HepG2 (cell line): ENCODE measurements around the gene FGFR2. TPM values are rescaled to one million over a fixed set of nuclear protein-coding genes. Genes with fewer than 3 reads are reported as not detected.

Experiments
- ATAC-seq: fragments of 200-7000 bp; cut with Tn5 transposase; 3 replicates; pipeline ENCODE4 v1.9.1; 2020; ENCODE audit warnings: mild to moderate bottlenecking, moderate library complexity
- BruUV-seq: library from RNA; stranded (reverse); fragments of 400-500 nt; replicated peaks from 2 replicates; lab custom pipeline; 2021; lab: Mats Ljungman, UMichigan
- CTCF ChIA-PET: fragments of 300-600 bp; formaldehyde crosslinking; extraction: SDS; loops from one replicate; lab custom pipeline; 2021; ENCODE audit warnings: low total read pairs, inconsistent platforms, low intra/inter-chr PET ratio; lab: Yijun Ruan, JAX
- POLR2A ChIA-PET: fragments of 350-600 bp; sonication (Branson Sonifier 250); formaldehyde crosslinking; loops from one replicate; lab custom pipeline; 2020; ENCODE audit warnings: antibody characterized with exemption, inconsistent platforms; lab: Yijun Ruan, JAX
- DNase-seq: peaks from one replicate; pipeline ENCODE4 v3.0.0-alpha.2; 2015; ENCODE audit warnings: low spot score
- FAIRE-seq: peaks from 3 replicates; lab custom pipeline; 2011; peaks lifted over from hg19 to GRCh38; lab: Jason Lieb, UNC
- H2AFZ ChIP-seq: one replicate; pipeline ENCODE4 v1.6.1; 2011; ENCODE audit warnings: low read length, inconsistent platforms
- H3K27ac ChIP-seq: fragments of 300-600 bp; 3 replicates; pipeline ENCODE4 v1.8.0; 2011; ENCODE audit warnings: mixed run types, mild to moderate bottlenecking, mixed read lengths, low read length, inconsistent platforms; ENCODE audit not compliant: insufficient read depth; ENCODE audit errors: extremely low read length
- H3K27me3 ChIP-seq, 2 experiments: fragments of 200-600 bp in 1 of 2; 2 replicates in 1 of 2; 3 replicates in 1 of 2; pipeline versions ENCODE4 v1.6.0 to v1.8.0; 2011; ENCODE audit warnings: low read length in 2 of 2, mild to moderate bottlenecking in 2 of 2, moderate library complexity in 2 of 2, inconsistent platforms in 1 of 2; ENCODE audit not compliant: insufficient read depth in 2 of 2, control insufficient read depth in 1 of 2
- H3K36me3 ChIP-seq, 2 experiments: fragments of 200-600 bp in 1 of 2; replicated peaks in 1 of 2; 2 replicates in 1 of 2; 3 replicates in 1 of 2; pipeline versions ENCODE4 v1.5.1 to v1.8.0; 2011; ENCODE audit warnings: low read length in 2 of 2, inconsistent platforms in 1 of 2; ENCODE audit not compliant: insufficient read depth in 2 of 2, control insufficient read depth in 1 of 2
- H3K4me1 ChIP-seq: 2 replicates; pipeline ENCODE4 v1.5.1; 2012; ENCODE audit warnings: low read length, inconsistent platforms; ENCODE audit not compliant: insufficient read depth
- H3K4me2 ChIP-seq: 2 replicates; pipeline ENCODE4 v1.6.0; 2011; ENCODE audit warnings: low read depth, low read length, inconsistent platforms
- H3K4me3 ChIP-seq, 3 experiments: fragments of 200-600 bp in 1 of 3; sonication (generic), shearing (Covaris generic) in 1 of 3; replicated peaks in 1 of 3; 2 replicates each; pipeline ENCODE4 v1.5.1; 2011 to 2016; ENCODE audit warnings: low read length in 3 of 3, inconsistent platforms in 2 of 3, low read depth in 2 of 3, mild to moderate bottlenecking in 2 of 3, control low read depth in 1 of 3, mixed read lengths in 1 of 3; ENCODE audit not compliant: insufficient read depth in 1 of 3
- H3K79me2 ChIP-seq: one replicate; pipeline ENCODE4 v1.6.1; 2011; ENCODE audit warnings: low read length, inconsistent platforms; ENCODE audit not compliant: insufficient read depth
- H3K9ac ChIP-seq: 2 replicates; pipeline ENCODE4 v1.6.0; 2011; ENCODE audit warnings: mild to moderate bottlenecking, low read depth, low read length, inconsistent platforms; ENCODE audit not compliant: insufficient read depth
- H3K9me3 ChIP-seq: 2 replicates; pipeline ENCODE4 v1.5.1; 2012; ENCODE audit warnings: mild to moderate bottlenecking, low read length
- H4K20me1 ChIP-seq: 2 replicates; pipeline ENCODE4 v1.6.0; 2011; ENCODE audit warnings: inconsistent platforms, mild to moderate bottlenecking, low read length, moderate library complexity; ENCODE audit not compliant: insufficient read depth
- ATF4 ChIP-seq, 2 experiments: fragments of 450-650 bp in 1 of 2; sonication (generic) in 1 of 2; formaldehyde crosslinking; IDR thresholded peaks; 2 replicates each; pipeline versions ENCODE4 v1.5.0 to v1.8.0; 2020 to 2022; ENCODE audit warnings: mild to moderate bottlenecking in 1 of 2, missing genetic modification reagents in 1 of 2
- ELF3 ChIP-seq: IDR thresholded peaks from 2 replicates; pipeline ENCODE4 v1.6.1; 2016; ENCODE audit warnings: missing genetic modification reagents, missing compliant biosample characterization
- GTF3A ChIP-seq: sonication (generic); formaldehyde crosslinking; conservative IDR thresholded peaks from 2 replicates; pipeline ENCODE4 v1.4.0; 2020; ENCODE audit warnings: mild to moderate bottlenecking, missing genetic modification reagents
- ZNF512B ChIP-seq: sonication (generic); formaldehyde crosslinking; IDR thresholded peaks from 2 replicates; pipeline ENCODE4 v1.5.1; 2020; ENCODE audit warnings: missing genetic modification reagents, mild to moderate bottlenecking, borderline replicate concordance
- WGBS: methylation state at CpG from one replicate; pipeline ENCODE4 v1.1.6; 2017; ENCODE audit warnings: low lambda C conversion rate; 5-methylcytosine and 5-hydroxymethylcytosine counted together
- in situ Hi-C: cut with HindIII; loops from 2 replicates; pipeline ENCODE4 v1.10.0; 2017; ENCODE audit warnings: low pct_unique_long_range_greater_than_20kb; ENCODE audit not compliant: extremely low pct_ligation_motif_present
- intact Hi-C: fragments of 100-400 bp; cut with micrococcal nuclease; formaldehyde crosslinking; loops from one replicate; pipeline ENCODE4 v1.10.0; 2022; ENCODE audit not compliant: unreplicated experiment
- polyA plus RNA-seq, 8 experiments: library from polyadenylated mRNA; depleted of rRNA in 3 of 8; stranded (reverse) in 7 of 8; unstranded in 1 of 8; fragments of >200 nt; fragmentation: Illumina TruSeq in 4 of 8; extraction: Trizol in 4 of 8; gene quantifications; 2 replicates each; pipeline versions ENCODE4 v1.2.1 to v1.2.3, GENCODE V29; 2011 to 2016; ENCODE audit warnings: low read depth in 4 of 8, missing spikeins in 1 of 8, mixed read lengths in 1 of 8; ENCODE audit not compliant: insufficient read depth in 1 of 8
- total RNA-seq, 5 experiments: library from RNA; depleted of rRNA; stranded (reverse); fragments of >200 nt; fragmentation: Illumina TruSeq; extraction: Trizol; gene quantifications; 2 replicates each; pipeline ENCODE4 v1.2.3, GENCODE V29; 2016; ENCODE audit warnings: low read depth in 1 of 5

Gene FGFR2
- total and polyA plus RNA-seq, 2 of the 13 experiments (the other 11 are each of a cell fraction or from before 2014, with no cell fraction given), result 1.6 to 2.6 TPM

- TF ChIP-seq ZNF512B, result no peak
- TF ChIP-seq ATF4 (CRISPR knock-in tag; IDR thresholded peaks at IDR 0.05), result no peak
- no peak for TF ChIP-seq ELF3 (CRISPR knock-in tag)
These were observed 23.6 kb downstream of the FGFR2 start (continued) for GRCh38 chr10:121574519-121575166.

GRCh38 chr10:121573538-121573941 is 24.7 kb downstream of the FGFR2 start:
- in situ Hi-C loops, result no loop called here
- no TSS peak for BruUV-seq
- ATAC-seq (no peak), FAIRE-seq (no peak), DNase-seq (no peak)
- H3K9me3 ChIP-seq, result no peaks in the 10 kb centered on the region
- no peak overlapping the region for H3K9ac ChIP-seq
- H3K27me3 ChIP-seq, result no peaks in the 10 kb centered on the region
- no peak overlapping the region for H2AFZ ChIP-seq
- H4K20me1 ChIP-seq, result no peaks in the 10 kb centered on the region
- TF ChIP-seq GTF3A (CRISPR knock-in tag), result no peak
- TF ChIP-seq, all 625 proteins: peak for 0
- intact Hi-C loops, result no loop called here
- Histone ChIP-seq H3K4me2 (no peak overlapping the region), H3K27ac (no peak overlapping the region), H3K36me3 (no peaks in the 10 kb centered on the region), H3K79me2 (no peaks in the 10 kb centered on the region), H3K4me3 (no peak overlapping the region), H3K4me1 (peaks cover 22% of the 10 kb centered on the region)
- ChIA-PET POLR2A (no interaction called here), CTCF (no interaction called here)
- WGBS, result 88% methylated on average over 5 of the region's 8 CpGs
